Common myeloid progenitor, CD34-positive (primary cell): Measurements from ENCODE around the gene KATNBL1.

Experiments
- CTCF ChIA-PET: fragments of 350-600 bp; sonication (Branson Sonifier 250); formaldehyde crosslinking; loops from one replicate; lab custom pipeline; 2021; ENCODE audit warnings: antibody characterized with exemption; lab: Charles Lee
- POLR2A ChIA-PET: fragments of 350-600 bp; sonication (Branson Sonifier 250); formaldehyde crosslinking; loops from one replicate; lab custom pipeline; 2021; ENCODE audit warnings: antibody characterized with exemption; lab: Charles Lee
- DNase-seq, 3 donors: peaks; one replicate each; pipeline versions ENCODE4 v3.0.0 to v3.0.0-alpha.2; 2013
- H3K27ac ChIP-seq, 2 experiments: 1 replicate in 1 of 2; 2 replicates in 1 of 2; pipeline ENCODE4 v1.7.0; 2013; ENCODE audit warnings: inconsistent platforms in 2 of 2, low read length in 2 of 2, mild to moderate bottlenecking in 2 of 2, low read depth in 1 of 2, moderate library complexity in 1 of 2; ENCODE audit not compliant: severe bottlenecking in 2 of 2, insufficient read depth in 1 of 2, poor library complexity in 1 of 2
- H3K27me3 ChIP-seq, 5 experiments: replicated peaks in 2 of 5; 1 replicate in 3 of 5; 2 replicates in 2 of 5; pipeline versions ENCODE4 v1.6.1 to v1.7.0; 2013; ENCODE audit warnings: low read length in 4 of 5, mild to moderate bottlenecking in 2 of 5, moderate library complexity in 2 of 5, inconsistent platforms in 1 of 5; ENCODE audit not compliant: insufficient read depth in 5 of 5, control insufficient read depth in 4 of 5
- H3K36me3 ChIP-seq, 4 experiments: 1 replicate in 2 of 4; 2 replicates in 2 of 4; pipeline versions ENCODE4 v1.6.1 to v1.7.0; 2013; ENCODE audit warnings: low read length in 3 of 4, control low read depth in 1 of 4, mild to moderate bottlenecking in 1 of 4; ENCODE audit not compliant: control insufficient read depth in 4 of 4, insufficient read depth in 4 of 4
- H3K4me1 ChIP-seq, 4 experiments: 1 replicate in 3 of 4; 2 replicates in 1 of 4; pipeline versions ENCODE4 v1.6.1 to v1.7.1; 2013; ENCODE audit warnings: low read length in 3 of 4, mild to moderate bottlenecking in 3 of 4, control low read depth in 1 of 4, inconsistent platforms in 1 of 4, moderate library complexity in 1 of 4; ENCODE audit not compliant: control insufficient read depth in 4 of 4, insufficient read depth in 4 of 4; ENCODE audit errors: control extremely low read depth in 1 of 4
- H3K4me3 ChIP-seq, 7 experiments: 1 replicate in 4 of 7; 2 replicates in 3 of 7; pipeline versions ENCODE4 v1.5.1 to v1.7.0; 2013; ENCODE audit warnings: mild to moderate bottlenecking in 7 of 7, low read length in 6 of 7, moderate library complexity in 6 of 7, inconsistent platforms in 2 of 7, low read depth in 2 of 7, control low read depth in 1 of 7; ENCODE audit not compliant: insufficient read depth in 4 of 7, control insufficient read depth in 1 of 7; ENCODE audit errors: extremely low read depth in 1 of 7
- H3K9me3 ChIP-seq, 5 experiments: 1 replicate in 4 of 5; 2 replicates in 1 of 5; pipeline versions ENCODE4 v1.6.1 to v1.7.1; 2013; ENCODE audit warnings: low read length in 4 of 5, mild to moderate bottlenecking in 2 of 5, inconsistent platforms in 1 of 5, low read depth in 1 of 5, moderate library complexity in 1 of 5; ENCODE audit not compliant: control insufficient read depth in 4 of 5, insufficient read depth in 2 of 5; ENCODE audit errors: control extremely low read depth in 1 of 5
- WGBS: methylation state at CpG from one replicate; pipeline ENCODE4 v1.1.5; 2013; ENCODE audit not compliant: insufficient coverage; 5-methylcytosine and 5-hydroxymethylcytosine counted together

KATNBL1 gene

GRCh38 chr15:34099914-34100313, 110.0 kb downstream of the KATNBL1 start:
- Histone ChIP-seq H3K36me3 (peaks cover 0 to 9% (median 4%) of the 10 kb centered on the region in 4 experiments), H3K4me3 (peak overlapping the region in 2 of 7 experiments; percentile 28 to 92), H3K27me3 (no peaks in the 10 kb centered on the region), H3K4me1 (peaks cover 14 to 24% (median 18%) of the 10 kb centered on the region in 4 experiments), H3K27ac (peak overlapping the region in 1 of 2 experiments; percentile 93), H3K9me3 (no peaks in the 10 kb centered on the region)
- ChIA-PET CTCF (interaction anchor here (0.5 to 2.3 kb wide), 4 partner anchors 10 to 258 kb away, joined by 3 to 5 read pairs (median 3); no protein-coding TSS in a partner anchor), POLR2A (no interaction called here)
- 100% methylated on average over 4 of the region's 5 CpGs for WGBS
- DNase-seq = no peak
